ENCODE results near the gene DDR1.

GRCh38 chr6:30876039-30876730, 8.1 kb upstream of the DDR1 start:
- TF ChIP-seq GATA2 (IDR thresholded peaks at IDR 0.05; ENCODE audit: low read depth, low read length), result no peak
- TF ChIP-seq GATA3 (IDR thresholded peaks at IDR 0.05; ENCODE audit: low read depth, low read length), result no peak

Measured in SH-SY5Y (cell line).